GM18511 (cell line): Measurements from ENCODE around the gene KCTD7.
A peak's percentile ranks its signal among the peaks of the same experiment; 100 is the strongest.
"Not testable (repeated sequence)": the region's sequence is repeated elsewhere in the genome, so short reads cannot be mapped to it uniquely, and the experiment has no call there.

ENCODE experiments used
- ATAC-seq: cut with Tn5 transposase; IDR thresholded peaks from one replicate; pipeline ENCODE4 v1.9.1; 2021; ENCODE audit warnings: mild to moderate bottlenecking, moderate library complexity; ENCODE audit not compliant: unreplicated experiment

Gene KCTD7

GRCh38 chr7:66651026-66651425 is 22.3 kb downstream of the KCTD7 start:
- ATAC-seq, result not testable (repeated sequence)

GRCh38 chr7:66653719-66654274 is 25.1 kb downstream of the KCTD7 start:
- not testable (repeated sequence) for ATAC-seq

- peak; percentile 94 for ATAC-seq
These were observed 25.8 kb downstream of the KCTD7 start for GRCh38 chr7:66654275-66655112.

- peak; percentile 16 for ATAC-seq
These were observed 26.6 kb downstream of the KCTD7 start for GRCh38 chr7:66655113-66655806.

- ATAC-seq, result not testable (repeated sequence)
These were observed 27.3 kb downstream of the KCTD7 start for GRCh38 chr7:66655826-66656485.

- no peak for ATAC-seq
These were observed 29.1 kb downstream of the KCTD7 start for GRCh38 chr7:66657798-66658197.

- ATAC-seq, result no peak
These were observed 34.1 kb downstream of the KCTD7 start for GRCh38 chr7:66662646-66663264.

- ATAC-seq, result no peak
These were observed 36.1 kb downstream of the KCTD7 start for GRCh38 chr7:66664590-66665293.

- ATAC-seq, result no peak
These were observed 37.8 kb downstream of the KCTD7 start for GRCh38 chr7:66666313-66666952.

- ATAC-seq, result no peak
These were observed 38.5 kb downstream of the KCTD7 start for GRCh38 chr7:66667023-66667728.

GRCh38 chr7:66668112-66668511 is 39.4 kb downstream of the KCTD7 start:
- ATAC-seq, result no peak

- no peak for ATAC-seq
These were observed 40.0 kb downstream of the KCTD7 start for GRCh38 chr7:66668677-66669076.

GRCh38 chr7:66669088-66669487 is 40.4 kb downstream of the KCTD7 start:
- ATAC-seq, result no peak

GRCh38 chr7:66669496-66669895 is 40.8 kb downstream of the KCTD7 start:
- no peak for ATAC-seq

GRCh38 chr7:66671034-66671433 is 42.4 kb downstream of the KCTD7 start:
- ATAC-seq, result no peak

- ATAC-seq, result not testable (repeated sequence)
These were observed 42.8 kb downstream of the KCTD7 start for GRCh38 chr7:66671486-66671885.

GRCh38 chr7:66672432-66673123 is 43.9 kb downstream of the KCTD7 start:
- ATAC-seq, result peak; percentile 67

- peak; percentile 66 for ATAC-seq
These were observed 44.5 kb downstream of the KCTD7 start for GRCh38 chr7:66673124-66673640.
